H9 (cell line): ENCODE data around the gene AFAP1L2. TPM values are rescaled to one million over a fixed set of nuclear protein-coding genes. Genes with fewer than 3 reads are reported as not detected.

Experiments
- DNase-seq: peaks from one replicate; pipeline ENCODE4 v3.0.0-alpha.2; 2017
- H2AFZ ChIP-seq: one replicate; pipeline ENCODE4 v1.6.1; 2013; ENCODE audit warnings: mild to moderate bottlenecking, low read length, control low read depth, moderate library complexity
- H2AK5ac ChIP-seq: 2 replicates; pipeline ENCODE4 v1.6.1; 2013; ENCODE audit warnings: low read length, control low read depth, mixed read lengths; ENCODE audit not compliant: insufficient read length
- H2BK120ac ChIP-seq: one replicate; pipeline ENCODE4 v1.6.1; 2013; ENCODE audit warnings: low read depth, mild to moderate bottlenecking, low read length, control low read depth, inconsistent platforms; ENCODE audit not compliant: poor library complexity, severe bottlenecking
- H2BK12ac ChIP-seq: 2 replicates; pipeline ENCODE4 v1.6.1; 2013; ENCODE audit warnings: low read length, control low read depth, mixed read lengths, low read depth; ENCODE audit not compliant: insufficient read length
- H2BK15ac ChIP-seq: 2 replicates; pipeline ENCODE4 v1.6.1; 2013; ENCODE audit warnings: low read depth, low read length, control low read depth
- H2BK20ac ChIP-seq: one replicate; pipeline ENCODE4 v1.6.1; 2013; ENCODE audit warnings: low read depth, mild to moderate bottlenecking, low read length, control low read depth, inconsistent platforms; ENCODE audit not compliant: poor library complexity, severe bottlenecking
- H2BK5ac ChIP-seq: 2 replicates; pipeline ENCODE4 v1.6.1; 2013; ENCODE audit warnings: low read length, control low read depth, mixed read lengths; ENCODE audit not compliant: insufficient read length
- H3K14ac ChIP-seq: 2 replicates; pipeline ENCODE4 v1.6.1; 2013; ENCODE audit warnings: low read length, control low read depth; ENCODE audit not compliant: insufficient read depth
- H3K18ac ChIP-seq: 2 replicates; pipeline ENCODE4 v1.6.1; 2013; ENCODE audit warnings: low read depth, mild to moderate bottlenecking, mixed read lengths, low read length, control low read depth; ENCODE audit not compliant: insufficient read length
- H3K23ac ChIP-seq: 2 replicates; pipeline ENCODE4 v1.6.1; 2013; ENCODE audit warnings: low read length, control low read depth, mixed read lengths, low read depth; ENCODE audit not compliant: insufficient read length
- H3K23me2 ChIP-seq: 2 replicates; pipeline ENCODE4 v1.6.1; 2013; ENCODE audit warnings: low read depth, mild to moderate bottlenecking, mixed read lengths, low read length, control low read depth; ENCODE audit not compliant: insufficient read length, poor library complexity, severe bottlenecking
- H3K27ac ChIP-seq: 2 replicates; pipeline ENCODE4 v1.5.1; 2013; ENCODE audit warnings: low read length, control low read depth, mixed read lengths, low read depth; ENCODE audit not compliant: insufficient read length
- H3K27me3 ChIP-seq: 2 replicates; pipeline ENCODE4 v1.6.1; 2013; ENCODE audit warnings: low read length, control low read depth, inconsistent platforms; ENCODE audit not compliant: insufficient read depth
- H3K4ac ChIP-seq: 2 replicates; pipeline ENCODE4 v1.6.1; 2013; ENCODE audit warnings: low read depth, mild to moderate bottlenecking, control low read depth, inconsistent platforms, low read length, moderate library complexity
- H3K4me1 ChIP-seq: 2 replicates; pipeline ENCODE4 v1.6.1; 2013; ENCODE audit warnings: low read length, control low read depth, inconsistent platforms; ENCODE audit not compliant: insufficient read depth
- H3K4me2 ChIP-seq: 2 replicates; pipeline ENCODE4 v1.6.1; 2013; ENCODE audit warnings: low read length, control low read depth, mixed read lengths; ENCODE audit not compliant: insufficient read length, insufficient read depth
- H3K56ac ChIP-seq: 2 replicates; pipeline ENCODE4 v1.6.1; 2013; ENCODE audit warnings: low read depth, mild to moderate bottlenecking, mixed read lengths, low read length, control low read depth; ENCODE audit not compliant: insufficient read length
- H3K79me1 ChIP-seq: 2 replicates; pipeline ENCODE4 v1.6.1; 2013; ENCODE audit warnings: low read depth, mild to moderate bottlenecking, moderate library complexity, low read length, control low read depth, inconsistent platforms; ENCODE audit not compliant: insufficient read depth, poor library complexity, severe bottlenecking
- H3K79me2 ChIP-seq: 2 replicates; pipeline ENCODE4 v1.6.1; 2013; ENCODE audit warnings: low read length, control low read depth, inconsistent platforms; ENCODE audit not compliant: insufficient read depth
- H3K9ac ChIP-seq: 2 replicates; pipeline ENCODE4 v1.6.1; 2013; ENCODE audit warnings: low read length, control low read depth, mixed read lengths; ENCODE audit not compliant: insufficient read length; ENCODE audit errors: extremely low read depth
- H3K9me3 ChIP-seq: one replicate; pipeline ENCODE4 v1.6.1; 2013; ENCODE audit warnings: low read depth, low read length, inconsistent platforms; ENCODE audit not compliant: control insufficient read depth
- H3T11ph ChIP-seq: one replicate; pipeline ENCODE4 v1.6.1; 2013; ENCODE audit warnings: mild to moderate bottlenecking, low read length, control low read depth, inconsistent platforms
- H4K20me1 ChIP-seq: one replicate; pipeline ENCODE4 v1.6.1; 2013; ENCODE audit not compliant: control insufficient read depth, insufficient read length, insufficient read depth
- H4K5ac ChIP-seq: 2 replicates; pipeline ENCODE4 v1.6.1; 2013; ENCODE audit warnings: low read depth, mild to moderate bottlenecking, mixed read lengths, low read length, control low read depth; ENCODE audit not compliant: insufficient read length
- H4K8ac ChIP-seq: replicated peaks from 2 replicates; pipeline ENCODE4 v1.6.1; 2013; ENCODE audit warnings: low read length, control low read depth, mixed read lengths, low read depth; ENCODE audit not compliant: insufficient read length
- H4K91ac ChIP-seq: 2 replicates; pipeline ENCODE4 v1.6.1; 2013; ENCODE audit warnings: low read depth, mild to moderate bottlenecking, moderate library complexity, mixed read lengths, low read length, control low read depth; ENCODE audit not compliant: insufficient read length
- H3K27ac Mint-ChIP-seq, 3 experiments: 2 replicates in 2 of 3; 3 replicates in 1 of 3; pipeline ENCODE4 v1.8.0; 2020 to 2021; ENCODE audit warnings: mixed read lengths in 3 of 3, mild to moderate bottlenecking in 1 of 3, moderate library complexity in 1 of 3
- H3K27me3 Mint-ChIP-seq: 2 replicates; pipeline ENCODE4 v1.8.0; 2021; ENCODE audit warnings: low read depth, mild to moderate bottlenecking, moderate library complexity, mixed read lengths
- H3K36me3 Mint-ChIP-seq, 3 experiments: 2 replicates in 2 of 3; 3 replicates in 1 of 3; pipeline ENCODE4 v1.8.0; 2020 to 2021; ENCODE audit warnings: low read depth in 3 of 3, mixed read lengths in 3 of 3; ENCODE audit not compliant: insufficient read depth in 1 of 3
- H3K4me1 Mint-ChIP-seq, 2 experiments: 2 replicates each; pipeline ENCODE4 v1.8.0; 2020; ENCODE audit warnings: mixed read lengths in 2 of 2
- H3K4me3 Mint-ChIP-seq, 2 experiments: 2 replicates in 1 of 2; 3 replicates in 1 of 2; pipeline ENCODE4 v1.8.0; 2020 to 2021; ENCODE audit warnings: mild to moderate bottlenecking in 2 of 2, mixed read lengths in 2 of 2, moderate library complexity in 1 of 2
- H3K9me3 Mint-ChIP-seq, 2 experiments: 2 replicates in 1 of 2; 3 replicates in 1 of 2; pipeline ENCODE4 v1.8.0; 2020; ENCODE audit warnings: mild to moderate bottlenecking in 2 of 2, mixed read lengths in 2 of 2, moderate library complexity in 1 of 2
- CTCF ChIP-seq: fragments of 200-600 bp; sonication (generic); conservative IDR thresholded peaks from 3 replicates; pipeline ENCODE4 v1.8.0; 2021; ENCODE audit warnings: antibody characterized with exemption, mild to moderate bottlenecking
- WGBS: extraction: QIAGEN DNeasy Blood & Tissue Kit; methylation state at CpG from one replicate; pipeline ENCODE4 v1.1.7; 2013; ENCODE audit warnings: missing lambda C conversion rate, low lambda C conversion rate, mixed read lengths; ENCODE audit not compliant: insufficient read length; ENCODE audit errors: extremely low coverage; 5-methylcytosine and 5-hydroxymethylcytosine counted together
- total RNA-seq: library from RNA; stranded (reverse); gene quantifications from 2 replicates; pipeline ENCODE4 v1.2.1, GENCODE V29; 2021

Gene AFAP1L2
- total RNA-seq, 1 experiment from 2014 or later, result 0.77 TPM

DNA sequence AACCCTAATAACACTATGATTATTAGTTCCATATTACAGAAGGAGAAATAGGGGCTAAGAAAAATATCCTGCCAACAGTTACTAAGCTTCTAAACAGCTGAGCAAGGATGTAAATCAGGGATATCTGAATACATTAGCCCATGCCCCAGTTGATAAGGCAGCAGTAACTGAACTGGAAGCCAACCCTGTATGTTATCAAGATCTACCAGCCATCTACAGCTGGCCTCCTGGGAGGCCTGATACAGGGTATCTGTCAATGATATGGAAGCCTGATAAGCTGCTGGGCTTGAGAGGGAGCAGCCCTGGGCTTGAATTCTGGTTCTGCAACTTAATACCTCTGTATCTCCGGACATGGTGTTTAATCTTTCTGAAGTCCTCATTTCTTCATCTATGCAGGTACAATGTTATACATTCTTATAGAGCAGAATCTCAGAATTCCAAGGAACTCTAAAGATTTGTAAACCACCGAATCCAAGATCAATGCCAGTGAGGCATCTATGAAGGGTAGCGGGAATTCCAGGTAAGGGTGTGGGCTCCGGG, 37.9 kb upstream of the AFAP1L2 start:
- no peak overlapping the region for H3K27ac ChIP-seq

More for the DNA sequence above, 37.9 kb upstream of the AFAP1L2 start:
- no peak overlapping the region for H2BK120ac ChIP-seq
- H3K36me3 Mint-ChIP-seq, result peaks cover 7 to 9% (median 8%) of the 10 kb centered on the region in 3 experiments; a peak in 5 of 7 replicates
- H3K23ac ChIP-seq, result no peak overlapping the region
- H3K23me2 ChIP-seq, result no peaks in the 10 kb centered on the region
- WGBS, result no CpG with 5 or more reads among the region's 4 CpGs
- no peak for TF ChIP-seq CTCF
- H3K9me3 Mint-ChIP-seq, result no peaks in the 10 kb centered on the region
- H3K79me2 ChIP-seq, result no peaks in the 10 kb centered on the region
- H4K8ac ChIP-seq, result no peak overlapping the region
- H3K9ac ChIP-seq, result no peak overlapping the region
- H3K4me3 Mint-ChIP-seq, result no peak overlapping the region
- no peak for DNase-seq
- no peak overlapping the region for H2BK20ac ChIP-seq
- no peak overlapping the region for H2BK12ac ChIP-seq
- H2BK15ac ChIP-seq, result no peak overlapping the region
- no peak overlapping the region for H2AK5ac ChIP-seq
- H3K4ac ChIP-seq, result no peak overlapping the region
- H3K9me3 ChIP-seq, result no peaks in the 10 kb centered on the region
- no peaks in the 10 kb centered on the region for H4K20me1 ChIP-seq
- H3K4me1 ChIP-seq, result no peaks in the 10 kb centered on the region
- no peaks in the 10 kb centered on the region for H3K27me3 Mint-ChIP-seq
- H3T11ph ChIP-seq, result no peak overlapping the region
- H3K27ac Mint-ChIP-seq, result no peak overlapping the region
- peaks cover 6 to 7% of the 10 kb centered on the region in 2 experiments; a peak in 2 of 4 replicates for H3K4me1 Mint-ChIP-seq
- no peak overlapping the region for H3K14ac ChIP-seq
- no peaks in the 10 kb centered on the region for H3K27me3 ChIP-seq
- no peak overlapping the region for H3K4me2 ChIP-seq
- no peak overlapping the region for H4K5ac ChIP-seq
- H2AFZ ChIP-seq, result no peak overlapping the region
- no peak overlapping the region for H3K18ac ChIP-seq
- no peak overlapping the region for H4K91ac ChIP-seq
- no peak overlapping the region for H2BK5ac ChIP-seq
- H3K79me1 ChIP-seq, result no peaks in the 10 kb centered on the region
- no peak overlapping the region for H3K56ac ChIP-seq
